Measurements from ENCODE around the gene LMO1. TPM values are rescaled to one million over a fixed set of nuclear protein-coding genes. Genes with fewer than 3 reads are reported as not detected.

The LMO1 gene
- total RNA-seq, 1 experiment from 2014 or later: not detected

DNA sequence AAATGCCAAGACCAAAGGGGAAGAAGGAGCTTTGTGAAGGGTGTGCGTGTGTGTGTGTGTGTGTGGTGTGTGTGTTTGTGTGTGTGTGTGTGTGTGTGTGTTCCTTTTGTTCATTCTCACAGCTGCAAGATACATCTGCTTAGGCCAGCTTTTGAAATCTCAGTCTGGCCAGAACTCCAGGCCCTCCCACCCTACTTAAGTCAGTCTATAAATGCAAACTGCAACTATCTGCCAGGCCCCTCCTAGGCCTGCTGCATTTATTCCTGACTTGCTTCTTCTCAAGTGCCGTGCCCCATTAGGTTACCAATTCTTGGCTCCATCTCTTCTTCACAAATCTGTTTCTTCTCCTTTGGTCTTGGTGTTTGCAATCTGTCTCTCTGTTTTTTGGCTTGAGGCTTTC lies 73.2 kb downstream of the LMO1 start:
- BruUV-seq (replicated peaks): no TSS peak
- Mint-ChIP-seq H3K36me3 (ENCODE audit: insufficient read depth, unreplicated experiment) (no peaks in the 10 kb centered on the region), H3K9me3 (ENCODE audit: unreplicated experiment) (no peaks in the 10 kb centered on the region), H3K4me3 (ENCODE audit: unreplicated experiment) (no peak overlapping the region), H3K27me3 (ENCODE audit: insufficient read depth, unreplicated experiment) (peaks cover 32% of the 10 kb centered on the region), H3K27ac (ENCODE audit: low read depth, unreplicated experiment) (no peak overlapping the region), H3K4me1 (ENCODE audit: insufficient read depth, unreplicated experiment) (no peaks in the 10 kb centered on the region)
- no peak for DNase-seq (ENCODE audit: unreplicated experiment)
- intact Hi-C loops (cut with micrococcal nuclease): no loop called here
- ChIA-PET CTCF (interaction anchor here (0.6 to 2.3 kb wide), 17 partner anchors 11 to 1179 kb away, joined by 3 to 18 read pairs (median 4); partner anchors contain the start of gene LMO1), POLR2A (interaction anchor here (1.0 kb wide), 1 partner anchor 16 kb away, joined by 3 read pairs; no protein-coding TSS in a partner anchor)
- TF ChIP-seq, protein P1, sequence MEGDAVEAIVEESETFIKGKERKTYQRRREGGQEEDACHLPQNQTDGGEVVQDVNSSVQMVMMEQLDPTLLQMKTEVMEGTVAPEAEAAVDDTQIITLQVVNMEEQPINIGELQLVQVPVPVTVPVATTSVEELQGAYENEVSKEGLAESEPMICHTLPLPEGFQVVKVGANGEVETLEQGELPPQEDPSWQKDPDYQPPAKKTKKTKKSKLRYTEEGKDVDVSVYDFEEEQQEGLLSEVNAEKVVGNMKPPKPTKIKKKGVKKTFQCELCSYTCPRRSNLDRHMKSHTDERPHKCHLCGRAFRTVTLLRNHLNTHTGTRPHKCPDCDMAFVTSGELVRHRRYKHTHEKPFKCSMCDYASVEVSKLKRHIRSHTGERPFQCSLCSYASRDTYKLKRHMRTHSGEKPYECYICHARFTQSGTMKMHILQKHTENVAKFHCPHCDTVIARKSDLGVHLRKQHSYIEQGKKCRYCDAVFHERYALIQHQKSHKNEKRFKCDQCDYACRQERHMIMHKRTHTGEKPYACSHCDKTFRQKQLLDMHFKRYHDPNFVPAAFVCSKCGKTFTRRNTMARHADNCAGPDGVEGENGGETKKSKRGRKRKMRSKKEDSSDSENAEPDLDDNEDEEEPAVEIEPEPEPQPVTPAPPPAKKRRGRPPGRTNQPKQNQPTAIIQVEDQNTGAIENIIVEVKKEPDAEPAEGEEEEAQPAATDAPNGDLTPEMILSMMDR (IDR thresholded peaks at IDR 0.05; ENCODE audit: unreplicated experiment): no peak

DNA sequence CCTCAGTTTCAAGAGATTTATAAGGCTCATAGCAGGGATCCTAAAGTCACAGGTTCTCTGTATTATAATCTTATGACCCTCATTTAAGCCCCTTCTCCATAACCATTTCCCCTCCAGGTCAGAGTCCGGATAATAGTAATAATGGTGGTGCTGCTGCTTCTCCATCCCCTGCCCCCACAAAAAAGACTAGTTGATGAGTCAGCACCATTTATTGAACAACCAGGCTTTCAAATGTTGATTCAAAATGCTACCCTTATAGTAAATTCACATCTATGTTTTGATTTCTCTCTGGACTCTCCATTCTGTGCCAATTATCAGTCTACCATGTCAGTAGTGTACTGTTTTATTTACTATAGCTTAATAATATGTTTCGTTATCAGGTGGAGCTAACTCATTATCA lies 77.2 kb downstream of the LMO1 start:
- TF ChIP-seq, protein P1 (IDR thresholded peaks at IDR 0.05; ENCODE audit: unreplicated experiment): no peak
- no peak for DNase-seq (ENCODE audit: unreplicated experiment)
- Mint-ChIP-seq H3K4me1 (ENCODE audit: insufficient read depth, unreplicated experiment) (no peaks in the 10 kb centered on the region), H3K36me3 (ENCODE audit: insufficient read depth, unreplicated experiment) (no peaks in the 10 kb centered on the region), H3K9me3 (ENCODE audit: unreplicated experiment) (no peaks in the 10 kb centered on the region), H3K27ac (ENCODE audit: low read depth, unreplicated experiment) (no peak overlapping the region), H3K27me3 (ENCODE audit: insufficient read depth, unreplicated experiment) (peaks cover 44% of the 10 kb centered on the region), H3K4me3 (ENCODE audit: unreplicated experiment) (no peak overlapping the region)
- CTCF ChIA-PET: interaction anchor here (0.6 to 0.7 kb wide), 2 partner anchors 11 to 378 kb away, joined by 4 to 8 read pairs; no protein-coding TSS in a partner anchor
- intact Hi-C loops (cut with micrococcal nuclease): no loop called here
- no TSS peak for BruUV-seq (replicated peaks)
- POLR2A ChIA-PET: no interaction called here

DNA sequence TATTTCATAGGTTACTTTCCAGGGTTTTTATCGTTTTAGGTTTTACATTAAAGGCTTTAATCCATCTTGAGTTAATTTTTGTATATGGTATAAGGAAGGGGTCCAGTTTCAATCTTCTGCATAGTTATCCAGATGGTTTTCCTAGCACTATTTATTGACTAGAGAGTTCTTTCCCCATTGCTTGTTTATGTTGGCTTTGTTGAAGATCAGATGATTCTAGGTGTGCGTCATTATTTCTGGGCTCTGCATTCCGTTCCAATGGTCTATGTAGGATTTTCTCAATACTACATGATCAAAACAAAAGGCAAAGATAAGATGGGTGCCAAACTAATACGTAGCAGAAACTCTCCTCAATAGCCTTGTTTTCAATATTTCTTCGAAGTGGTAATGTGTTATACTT lies 80.6 kb downstream of the LMO1 start:
- no peaks in the 10 kb centered on the region for H3K4me1 Mint-ChIP-seq (ENCODE audit: insufficient read depth, unreplicated experiment)
- H3K27ac Mint-ChIP-seq (ENCODE audit: low read depth, unreplicated experiment): no peak overlapping the region
- H3K4me3 Mint-ChIP-seq (ENCODE audit: unreplicated experiment): no peak overlapping the region
- no peak for DNase-seq (ENCODE audit: unreplicated experiment)
- POLR2A ChIA-PET: no interaction called here
- TF ChIP-seq, protein P1 (IDR thresholded peaks at IDR 0.05; ENCODE audit: unreplicated experiment): no peak
- peaks cover 55% of the 10 kb centered on the region for H3K27me3 Mint-ChIP-seq (ENCODE audit: insufficient read depth, unreplicated experiment)
- intact Hi-C loops (cut with micrococcal nuclease): no loop called here
- BruUV-seq (replicated peaks): no TSS peak
- H3K36me3 Mint-ChIP-seq (ENCODE audit: insufficient read depth, unreplicated experiment): no peaks in the 10 kb centered on the region
- CTCF ChIA-PET: interaction anchor here (0.7 to 2.0 kb wide), 3 partner anchors 10 to 384 kb away, joined by 3 to 10 read pairs (median 3); no protein-coding TSS in a partner anchor
- H3K9me3 Mint-ChIP-seq (ENCODE audit: unreplicated experiment): no peaks in the 10 kb centered on the region

DNA sequence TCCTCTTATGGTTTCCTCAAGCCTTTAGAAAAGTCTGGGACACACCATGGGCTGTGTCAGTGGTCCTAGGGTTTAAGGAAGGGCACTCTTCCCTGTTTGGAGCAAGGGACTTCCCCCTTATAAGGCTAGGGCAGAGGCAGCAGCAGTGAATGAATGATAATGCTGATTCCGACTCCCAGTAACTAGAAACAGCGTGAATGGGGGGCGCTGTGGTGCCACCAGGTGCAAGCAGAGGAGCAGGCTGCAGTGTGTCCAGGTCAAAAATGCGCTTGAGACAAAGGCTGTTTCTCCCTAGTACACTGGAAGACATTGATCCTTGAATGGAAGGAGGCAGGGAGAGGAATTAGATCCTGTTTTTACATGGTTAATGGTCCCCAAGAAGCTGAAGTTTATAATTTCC lies 83.2 kb downstream of the LMO1 start:
- ChIA-PET POLR2A (no interaction called here), CTCF (no interaction called here)
- no peak overlapping the region for H3K27ac Mint-ChIP-seq (ENCODE audit: low read depth, unreplicated experiment)
- H3K4me3 Mint-ChIP-seq (ENCODE audit: unreplicated experiment): no peak overlapping the region
- TF ChIP-seq, protein P1 (IDR thresholded peaks at IDR 0.05; ENCODE audit: unreplicated experiment): no peak
- BruUV-seq (replicated peaks): no TSS peak
- H3K27me3 Mint-ChIP-seq (ENCODE audit: insufficient read depth, unreplicated experiment): peaks cover 48% of the 10 kb centered on the region
- no peaks in the 10 kb centered on the region for H3K9me3 Mint-ChIP-seq (ENCODE audit: unreplicated experiment)
- H3K4me1 Mint-ChIP-seq (ENCODE audit: insufficient read depth, unreplicated experiment): no peaks in the 10 kb centered on the region
- no peak for DNase-seq (ENCODE audit: unreplicated experiment)
- intact Hi-C loops (cut with micrococcal nuclease): no loop called here
- H3K36me3 Mint-ChIP-seq (ENCODE audit: insufficient read depth, unreplicated experiment): no peaks in the 10 kb centered on the region
